ENCODE results near the gene ST6GALNAC1.

ST6GALNAC1 gene

GRCh38 chr17:76576189-76576588 lies 67.4 kb downstream of the ST6GALNAC1 start:
- no peak for DNase-seq (ENCODE audit: low read depth)

DNA sequence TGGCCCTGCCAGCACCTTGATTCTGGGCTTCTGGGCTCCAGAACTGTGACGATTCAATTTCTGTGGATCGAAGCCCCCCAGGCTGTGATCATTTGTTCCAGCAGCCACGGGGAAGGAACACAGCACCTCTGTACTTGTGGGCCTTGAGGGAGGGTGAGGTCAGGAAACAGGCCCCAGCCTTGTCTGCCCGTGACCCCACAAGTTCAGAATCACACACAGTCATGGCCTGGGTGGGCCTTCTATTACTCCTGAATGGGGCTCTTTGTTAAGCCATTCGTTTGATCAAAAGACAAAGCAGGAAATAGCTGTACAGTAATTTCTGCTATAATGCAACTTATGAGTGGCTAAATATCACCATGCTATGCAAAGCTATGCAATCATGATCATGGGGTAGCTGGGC lies 68.0 kb downstream of the ST6GALNAC1 start:
- DNase-seq (ENCODE audit: low read depth), result no peak

All from activated T-helper 9 cell treated with anti-CD3 and anti-CD28 coated beads, Interleukin-2, amount 50 U/mL, for 16 hours (primary cell).